ENCODE results near the gene ABLIM2.

Gene ABLIM2

DNA sequence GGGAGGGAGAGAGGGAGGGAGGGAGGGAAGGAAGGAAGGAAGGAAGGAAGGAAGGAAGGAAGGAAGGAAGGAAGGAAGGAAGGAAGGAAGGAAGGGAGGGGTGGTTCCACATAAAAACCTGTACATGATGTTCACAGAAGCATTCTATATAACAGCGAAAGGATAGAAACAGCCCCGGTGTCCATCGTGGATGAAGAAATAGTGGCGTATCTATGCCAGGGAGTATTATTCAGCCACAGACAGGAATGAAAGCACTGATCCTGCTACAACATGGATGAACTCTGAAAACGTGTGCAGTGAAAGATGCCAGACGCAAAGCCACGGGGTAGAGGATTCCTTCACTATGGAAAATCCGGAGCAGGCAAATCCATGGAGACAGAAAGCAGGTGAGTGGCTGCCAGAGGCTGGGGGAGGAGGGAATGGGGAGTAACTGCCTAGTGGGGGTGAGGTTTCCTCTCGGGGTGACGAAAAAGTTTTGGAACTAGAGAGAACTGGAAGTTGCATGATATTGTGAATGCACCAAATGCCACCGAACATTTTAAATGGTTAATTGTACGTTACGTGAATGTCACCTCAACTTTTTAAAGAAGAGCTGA lies 92.2 kb downstream of the ABLIM2 start:
- no peak for DNase-seq

DNA sequence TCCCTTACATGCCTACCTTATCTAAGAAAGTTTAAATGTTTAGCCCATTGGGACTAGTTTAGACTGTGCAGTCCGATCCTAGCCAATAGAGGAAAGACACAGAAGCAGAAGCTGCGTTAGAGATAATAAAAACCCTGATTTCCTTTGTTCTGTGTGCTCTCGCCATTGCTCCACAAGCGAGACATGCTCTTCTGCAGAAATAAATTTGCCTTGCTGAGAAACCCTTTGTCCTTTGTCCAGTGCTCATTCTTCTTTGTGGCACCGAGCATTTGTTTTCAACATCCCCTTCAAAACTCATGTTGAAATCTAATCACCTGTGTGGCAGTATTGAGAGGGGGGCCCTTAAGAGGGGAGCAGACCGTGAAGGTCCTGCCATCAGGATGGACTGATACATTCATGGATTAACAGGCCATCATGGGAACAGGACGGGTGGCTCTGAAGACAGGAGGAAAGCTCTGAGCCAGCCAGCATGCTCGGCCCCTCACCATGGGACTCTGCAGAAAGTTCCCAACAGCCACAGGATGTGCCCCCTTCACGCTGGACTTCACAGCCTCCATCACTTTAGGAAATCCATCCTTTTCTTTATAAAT lies 94.5 kb downstream of the ABLIM2 start:
- DNase-seq, result no peak

DNA sequence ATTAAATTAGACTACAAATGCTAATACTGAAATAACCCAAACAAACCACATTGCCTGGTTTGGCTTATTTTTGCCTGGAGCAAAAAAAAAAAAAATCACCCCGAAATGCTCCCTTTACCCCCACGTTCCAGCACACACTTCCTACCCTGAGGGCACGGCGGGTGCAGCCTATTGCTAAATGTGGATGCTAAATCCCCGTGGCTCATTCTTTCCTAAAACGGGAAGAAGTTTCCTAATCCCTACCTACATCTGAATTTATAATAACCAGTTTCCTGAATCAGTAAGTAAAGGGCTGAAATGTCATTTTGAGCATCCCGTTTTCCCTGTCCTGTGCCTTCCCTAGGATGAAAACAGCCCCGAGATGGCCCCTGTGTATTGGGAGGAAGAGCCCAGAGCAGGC lies 97.0 kb downstream of the ABLIM2 start:
- no peak for DNase-seq

DNA sequence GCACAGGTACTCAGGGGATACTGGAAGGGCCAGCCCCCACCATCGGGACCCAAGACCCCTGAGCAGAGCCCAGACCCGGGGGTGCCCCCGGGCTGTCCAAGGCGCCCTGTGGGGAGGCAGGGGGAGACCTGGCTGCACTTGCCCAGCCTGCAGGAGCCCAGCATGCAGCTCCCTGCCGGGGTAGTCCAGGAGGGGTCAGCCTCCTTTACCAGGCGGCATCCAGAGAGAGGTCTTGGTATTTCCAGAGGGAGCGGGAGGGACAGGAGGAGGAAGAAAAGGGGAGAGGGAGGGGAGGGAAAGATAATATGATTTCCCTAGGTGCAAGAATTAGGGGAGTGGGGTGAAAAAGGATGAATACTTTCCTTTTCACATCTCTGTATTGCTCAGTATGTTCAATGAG lies 97.5 kb downstream of the ABLIM2 start:
- no peak for DNase-seq

DNA sequence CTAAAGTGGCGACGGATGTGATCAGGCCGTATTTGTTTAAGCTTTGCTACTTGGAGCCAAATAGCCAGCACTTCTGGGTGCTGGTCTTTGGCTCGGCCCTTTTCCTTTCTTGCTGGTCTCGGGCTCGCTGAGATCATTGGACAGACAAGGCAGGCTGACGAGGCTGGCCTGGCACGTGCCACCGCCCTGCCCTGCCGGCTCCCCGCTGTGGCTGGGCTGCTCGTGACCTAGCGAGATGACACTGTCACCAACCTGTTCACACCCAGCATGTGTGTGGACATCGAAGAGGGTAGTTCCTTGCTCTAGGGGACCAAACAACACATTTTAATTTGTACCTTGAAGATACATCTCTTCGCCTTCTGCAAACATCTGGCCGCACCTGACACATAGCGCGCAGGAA lies 98.0 kb downstream of the ABLIM2 start:
- no peak for DNase-seq

DNA sequence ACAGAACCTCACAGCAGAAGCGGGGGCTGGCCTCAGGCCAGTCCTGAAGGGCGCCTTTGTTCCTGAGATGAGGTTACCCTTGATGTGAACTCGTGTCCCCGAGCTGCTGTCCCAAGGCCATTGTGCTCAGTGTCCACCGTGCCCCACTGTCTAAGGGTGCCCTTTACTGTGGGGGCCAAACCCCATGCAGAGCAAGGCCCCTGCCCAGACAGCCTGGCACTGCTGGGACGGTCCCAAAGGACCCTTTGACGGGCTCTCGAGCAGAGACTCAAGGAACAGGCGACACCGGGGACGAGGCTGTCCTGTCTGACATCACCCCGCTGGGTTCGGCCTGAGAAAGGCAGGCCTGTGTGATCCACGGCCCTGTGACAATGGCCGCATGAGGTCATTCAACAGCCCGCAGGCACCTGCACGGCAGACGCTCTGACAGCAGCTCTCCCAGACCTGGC lies 100.6 kb downstream of the ABLIM2 start:
- no peak for DNase-seq

DNA sequence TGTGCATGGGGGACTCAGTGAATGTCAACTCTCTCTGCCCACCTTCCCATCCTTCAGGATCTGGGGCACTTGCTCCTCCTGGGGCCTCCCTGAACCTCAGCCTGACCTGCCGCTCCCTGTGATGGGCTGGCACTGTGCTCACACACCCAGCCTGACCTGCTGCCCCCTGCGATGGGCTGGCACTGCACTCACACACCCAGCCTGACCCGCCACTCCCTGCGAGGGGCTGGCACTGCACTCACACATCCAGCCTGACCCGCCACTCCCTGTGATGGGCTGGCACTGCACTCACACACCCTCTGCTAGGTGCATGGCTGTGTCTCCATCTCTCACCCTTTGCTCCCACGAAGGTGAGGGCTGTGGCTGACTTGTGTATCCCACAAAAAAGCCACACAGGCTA lies 103.4 kb downstream of the ABLIM2 start:
- DNase-seq, result no peak

DNA sequence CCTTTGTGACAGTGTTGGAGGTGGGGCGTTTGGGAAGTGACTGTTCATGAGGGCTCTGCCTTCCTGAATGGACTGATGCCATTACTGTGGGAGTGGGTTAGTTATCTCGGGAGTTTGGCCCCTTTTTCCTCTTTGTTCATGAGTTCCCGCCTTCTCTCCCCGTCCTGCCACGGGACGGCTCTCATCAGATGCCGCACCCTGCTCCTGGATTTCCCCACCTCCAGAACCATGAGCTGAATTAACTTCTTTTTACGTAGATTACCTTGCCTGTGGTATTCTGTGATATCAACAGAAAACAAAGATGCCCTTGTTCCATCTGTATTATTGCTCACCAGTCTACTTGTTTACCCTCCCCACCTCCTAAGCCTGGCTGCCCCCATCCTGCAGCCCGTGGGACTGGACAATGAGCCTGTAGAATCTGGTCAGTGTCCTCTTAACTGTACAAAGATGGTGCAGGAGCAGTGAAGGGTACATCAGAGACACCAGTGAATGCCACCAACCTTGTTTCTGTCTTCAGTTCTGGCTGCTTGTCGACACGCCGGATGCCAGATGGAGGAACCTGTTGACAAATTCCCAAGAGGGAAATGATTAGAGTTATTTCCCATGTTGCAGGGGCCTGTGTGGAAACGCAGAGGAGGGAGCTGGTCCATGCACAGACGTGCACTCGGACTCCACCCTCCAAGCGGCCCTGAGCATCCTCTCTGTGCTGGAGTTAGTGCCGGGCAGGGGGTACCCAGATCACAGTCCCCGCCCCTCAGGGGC lies 104.7 kb downstream of the ABLIM2 start:
- DNase-seq, result no peak

DNA sequence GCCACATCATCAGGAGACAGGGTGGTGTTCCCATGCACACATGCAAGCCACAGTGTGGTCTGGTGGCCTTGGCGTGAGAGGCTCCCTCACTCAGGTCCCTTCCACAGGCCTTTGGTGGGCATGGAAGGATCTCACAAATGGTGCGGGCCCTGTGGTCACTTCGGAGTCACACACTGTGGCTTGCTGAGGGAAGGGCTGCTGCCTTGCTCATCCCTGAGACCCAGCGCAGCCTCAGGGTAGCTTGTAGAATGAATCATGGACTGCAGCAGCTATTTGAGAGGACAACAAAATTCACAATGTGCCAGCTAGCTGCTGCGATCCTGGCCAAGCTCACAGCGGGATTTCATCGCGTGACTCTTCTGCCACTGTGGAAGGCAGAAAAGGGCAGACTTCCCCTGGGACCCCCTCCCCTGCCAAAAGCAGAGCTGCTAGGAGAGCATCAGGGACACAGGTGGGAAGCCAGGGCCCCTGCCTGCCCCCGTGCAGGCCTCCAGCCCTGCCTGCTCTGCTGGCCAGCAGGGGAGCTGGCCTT lies 106.4 kb downstream of the ABLIM2 start:
- no peak for DNase-seq

DNA sequence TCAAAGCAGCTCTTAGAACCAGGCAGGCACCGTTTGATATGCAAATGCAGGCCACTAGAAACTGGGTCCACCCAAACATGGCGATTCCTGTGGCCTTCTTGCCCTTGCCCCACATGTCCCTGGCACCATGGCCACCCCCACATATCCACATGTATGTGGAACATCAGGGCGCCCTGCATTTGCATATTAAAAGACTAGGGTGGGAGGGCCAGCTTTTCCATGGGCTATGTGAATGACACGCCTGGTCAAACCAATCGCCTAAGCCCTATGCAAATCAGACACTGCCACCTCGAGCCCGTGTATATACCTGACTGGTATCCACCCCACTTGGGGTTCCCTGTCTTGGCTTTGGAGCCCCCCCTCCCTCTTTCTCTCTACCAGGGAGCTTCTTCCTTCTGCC lies 107.0 kb downstream of the ABLIM2 start:
- no peak for DNase-seq

DNA sequence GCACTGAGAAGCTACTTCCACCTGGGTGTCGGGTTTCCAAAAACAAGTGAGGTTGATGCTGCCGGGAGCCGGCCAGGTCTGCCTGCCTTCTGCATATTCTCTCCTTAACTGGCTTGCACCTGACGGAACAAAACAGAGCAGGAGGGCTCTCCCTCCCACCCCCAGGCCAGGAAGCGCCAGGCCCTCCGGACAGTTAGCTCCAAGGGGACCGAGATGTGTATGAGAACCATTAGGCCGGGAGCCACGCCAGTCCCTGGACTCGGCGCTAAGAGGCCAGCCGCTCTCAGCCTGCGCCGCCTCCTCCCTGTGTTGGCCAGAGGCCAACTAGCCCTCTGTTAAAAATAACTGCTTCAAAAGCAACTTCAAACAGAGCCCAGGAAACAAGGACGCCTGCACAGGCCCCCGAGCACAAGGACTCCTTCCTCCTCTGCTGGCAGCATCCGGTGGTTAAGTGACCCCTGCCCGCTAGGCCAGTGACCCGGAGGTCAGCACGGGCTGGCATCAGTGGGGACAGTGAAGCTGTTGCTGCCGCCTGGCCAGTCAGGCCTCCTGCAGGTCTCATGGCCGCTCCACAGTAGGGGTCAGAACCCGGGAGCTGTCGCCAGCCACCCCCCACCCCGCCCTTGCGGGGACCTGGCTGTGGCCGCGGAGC lies 107.9 kb downstream of the ABLIM2 start:
- DNase-seq, result no peak

DNA sequence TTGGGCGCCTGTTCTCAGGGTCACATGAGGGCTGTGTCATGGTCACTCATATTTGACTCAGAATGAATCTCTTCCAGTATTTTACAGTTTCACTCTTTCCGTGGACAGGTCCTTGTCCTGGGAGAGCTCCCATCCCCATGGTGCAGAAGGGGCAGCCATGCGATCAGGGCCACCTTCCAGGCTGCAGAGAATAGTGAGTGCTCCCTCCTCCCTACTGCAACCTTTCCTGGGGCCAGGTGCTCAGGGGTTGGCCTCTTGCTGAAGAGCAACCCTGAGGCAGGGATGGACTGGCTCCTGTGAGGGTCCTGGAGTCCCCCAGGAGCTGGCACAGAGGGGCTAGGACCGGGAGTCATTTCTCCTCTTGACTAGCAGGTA lies 108.4 kb downstream of the ABLIM2 start:
- DNase-seq, result no peak

DNA sequence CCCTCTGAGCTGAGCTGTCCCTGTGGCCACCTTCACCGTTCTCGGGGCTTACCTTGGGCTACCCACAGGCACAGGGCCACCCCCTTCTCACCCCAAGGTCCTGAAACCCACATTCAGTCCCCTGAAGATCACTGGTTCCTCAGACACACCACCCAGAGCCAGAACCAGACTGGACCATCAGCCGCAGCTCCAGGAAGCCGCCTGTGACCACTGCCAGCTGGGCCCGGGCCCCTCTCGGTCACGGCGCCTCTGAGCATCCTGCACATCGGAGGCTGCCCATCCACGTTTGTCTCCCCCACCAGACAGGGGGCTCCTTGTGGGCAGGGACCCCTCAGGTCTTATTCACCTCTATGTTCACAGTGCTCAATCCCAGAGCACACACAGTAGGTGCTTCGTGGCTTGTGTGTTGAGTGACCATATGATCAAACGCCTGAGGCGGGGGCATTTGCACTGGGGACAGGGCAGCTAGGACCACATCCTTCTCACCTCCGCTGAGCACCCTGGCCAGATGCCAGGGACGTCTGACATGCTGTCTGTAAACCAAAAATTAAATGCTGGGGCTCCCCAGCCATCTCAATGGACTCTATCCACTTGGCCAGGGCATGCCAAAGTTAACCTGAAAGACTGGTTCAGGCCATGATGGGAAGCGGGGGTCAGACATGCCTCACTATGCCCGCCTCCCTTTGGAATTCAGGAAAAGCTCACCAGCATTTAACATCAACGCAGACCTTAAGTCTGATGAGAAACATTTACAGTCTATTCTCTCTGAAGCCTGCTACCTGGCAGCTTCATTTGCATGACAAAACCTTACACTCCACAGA lies 109.5 kb downstream of the ABLIM2 start:
- no peak for DNase-seq

DNA sequence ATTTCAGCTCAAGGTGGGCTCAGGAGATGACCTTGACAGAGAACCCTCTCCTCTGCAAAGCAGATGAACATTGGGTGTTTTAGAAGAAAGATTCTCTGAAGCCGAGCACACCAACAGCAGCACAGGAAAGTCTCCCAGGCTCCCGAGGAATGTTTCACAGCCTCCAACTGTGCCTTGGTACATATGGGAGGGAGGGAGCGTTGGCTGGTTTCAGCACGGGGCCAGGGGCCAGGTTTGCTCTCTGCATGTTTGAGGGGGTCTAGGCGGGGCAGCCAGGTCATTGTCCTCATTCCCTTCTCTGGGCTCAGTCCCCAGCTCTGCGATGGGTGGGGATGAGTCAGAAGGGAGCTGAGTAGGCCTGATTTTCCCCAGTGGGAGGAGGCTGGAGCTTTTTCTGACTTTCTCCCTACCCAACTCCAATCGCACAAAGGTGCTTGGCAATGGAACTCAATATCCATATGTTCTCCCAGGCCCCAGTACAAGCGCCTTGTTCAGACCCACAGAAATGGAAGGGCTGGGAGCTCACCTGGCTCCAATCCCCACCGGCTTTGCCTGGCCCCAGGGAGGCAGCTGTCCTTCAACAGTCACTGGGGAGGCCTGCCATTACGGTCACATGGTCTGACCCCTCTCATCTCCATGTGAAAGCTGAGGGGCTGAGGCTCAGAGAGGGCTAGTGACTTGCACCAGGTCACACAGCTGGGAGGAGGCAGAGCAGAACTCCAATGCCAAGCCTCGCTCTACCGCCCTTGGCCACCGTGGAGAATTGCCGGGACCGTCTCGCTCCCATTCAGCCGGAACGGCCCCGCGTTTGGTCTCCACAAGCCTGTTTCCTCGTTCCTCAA lies 110.6 kb downstream of the ABLIM2 start:
- DNase-seq, result no peak

DNA sequence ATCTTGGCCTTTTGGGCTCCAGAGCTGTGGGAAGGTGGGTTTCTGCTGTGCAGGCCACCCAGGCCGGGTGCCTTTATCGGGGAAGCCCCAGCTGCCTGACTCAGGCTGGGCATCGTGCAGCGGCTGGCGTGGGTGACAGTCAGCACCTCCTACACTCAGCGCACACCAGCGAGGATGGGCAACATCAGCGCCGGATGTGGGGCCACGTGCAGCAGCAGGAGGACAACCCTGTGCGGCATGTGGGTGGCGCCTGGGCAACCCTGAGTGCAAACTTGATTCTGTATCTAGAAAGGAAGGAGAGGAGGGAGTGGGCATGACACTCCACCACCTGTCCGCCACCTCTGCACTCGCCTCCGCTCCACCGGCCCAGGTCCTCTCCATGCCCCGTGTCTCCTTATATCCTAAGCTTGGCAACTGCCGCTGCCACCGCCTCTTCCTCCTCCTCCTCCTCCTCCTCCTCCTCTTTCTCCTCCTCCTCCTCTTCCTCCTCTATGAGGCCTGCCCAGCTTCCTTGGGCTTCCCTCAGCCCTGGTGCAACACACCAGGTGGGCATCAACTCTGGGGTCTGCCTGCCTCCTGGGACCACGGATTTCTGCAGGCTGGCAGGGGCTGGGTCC lies 111.6 kb downstream of the ABLIM2 start:
- DNase-seq, result peak; percentile 24

DNA sequence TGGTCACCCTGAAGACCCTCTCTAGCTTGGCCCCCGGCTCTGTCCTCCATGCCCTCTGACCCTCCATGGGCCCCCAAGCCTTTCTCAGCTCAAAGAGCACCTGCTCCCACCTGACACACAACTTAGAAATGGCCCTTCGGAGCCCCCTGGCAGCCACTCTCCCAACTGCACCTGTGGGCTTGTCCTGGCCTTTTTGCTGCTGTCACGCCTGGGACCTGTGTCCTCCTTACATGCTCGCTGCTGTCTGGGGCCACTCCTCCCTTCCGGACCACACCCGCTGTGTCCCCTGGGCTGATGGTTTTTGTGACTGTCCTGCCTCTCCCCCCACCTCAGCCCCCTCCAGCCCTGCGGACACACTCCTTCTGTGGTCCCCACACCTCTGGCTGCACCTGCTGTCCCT lies 112.7 kb downstream of the ABLIM2 start:
- no peak for DNase-seq

DNA sequence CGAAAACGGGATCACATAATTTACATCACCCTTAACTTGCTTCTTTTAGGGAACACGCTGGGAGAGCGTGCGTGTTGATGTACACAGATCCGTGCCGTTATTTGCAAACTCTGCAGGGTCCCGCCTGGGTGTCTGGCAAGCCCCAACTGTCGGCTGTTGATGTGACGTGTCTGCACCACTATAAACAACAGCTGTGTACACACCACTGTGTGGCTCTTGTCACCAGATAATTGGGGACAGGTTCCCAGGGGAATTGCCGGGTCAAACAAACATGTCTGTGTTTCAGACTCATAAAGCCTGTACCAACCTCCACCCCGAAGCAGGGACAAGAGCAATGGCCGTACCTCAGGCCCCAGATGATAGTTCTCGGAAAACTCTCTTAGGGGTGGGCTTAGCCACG lies 113.9 kb downstream of the ABLIM2 start:
- DNase-seq, result no peak

DNA sequence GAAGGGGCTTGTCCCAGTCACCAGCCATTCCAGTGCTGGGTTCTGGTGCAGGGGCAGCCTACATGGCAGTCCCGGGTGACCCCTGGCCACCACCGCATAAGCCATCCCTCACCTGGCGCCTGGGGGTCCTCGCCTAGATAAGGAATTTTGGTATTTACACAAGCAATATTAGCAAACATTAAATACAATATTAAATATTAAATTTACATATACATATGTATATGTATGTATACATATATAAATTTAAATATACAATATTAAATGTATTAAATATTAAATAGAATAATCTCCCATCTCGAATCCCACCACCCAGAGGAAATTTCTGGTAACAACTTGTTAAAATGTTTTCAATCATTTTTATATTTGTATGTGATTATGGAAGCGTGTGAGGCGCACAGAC lies 114.4 kb downstream of the ABLIM2 start:
- DNase-seq, result no peak

DNA sequence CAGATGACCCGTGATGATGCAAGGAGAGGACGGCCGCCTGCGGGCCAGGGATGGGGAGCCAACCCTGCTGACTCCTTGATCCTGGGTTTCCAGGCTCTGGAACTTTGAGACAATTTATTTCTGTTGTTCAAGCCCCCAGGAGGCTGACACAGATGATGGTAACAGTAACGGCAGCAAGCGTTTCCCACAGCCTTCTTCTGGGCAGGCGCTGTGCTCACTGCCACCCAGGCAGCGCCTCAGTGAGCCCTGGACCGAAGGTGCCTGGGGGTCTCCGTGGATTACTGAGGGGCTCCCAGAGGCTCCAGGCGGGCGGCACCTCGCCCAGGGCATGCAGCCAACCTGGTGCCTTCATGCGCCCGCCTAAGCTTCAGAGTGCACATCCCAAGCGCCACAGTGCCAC lies 115.0 kb downstream of the ABLIM2 start:
- no peak for DNase-seq

DNA sequence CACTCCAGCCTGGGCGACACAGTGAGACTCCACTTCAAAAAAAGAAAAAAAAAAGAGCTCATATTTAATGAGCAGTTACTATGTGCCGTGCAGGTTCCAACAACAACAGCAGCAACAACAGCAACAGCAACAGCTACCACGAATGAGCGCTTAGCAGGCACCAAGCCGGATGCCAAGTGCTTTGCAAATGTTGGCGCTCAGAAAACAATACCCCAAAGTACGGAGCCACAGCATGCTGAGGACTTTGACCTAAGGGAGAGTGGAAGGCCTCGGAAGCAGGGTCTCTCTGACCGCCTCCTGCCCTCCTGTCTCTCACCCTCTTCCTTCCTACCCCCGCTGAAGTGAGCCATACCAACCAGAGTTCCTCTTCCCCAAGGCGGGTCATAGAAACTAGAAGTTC lies 116.7 kb downstream of the ABLIM2 start:
- no peak for DNase-seq

DNA sequence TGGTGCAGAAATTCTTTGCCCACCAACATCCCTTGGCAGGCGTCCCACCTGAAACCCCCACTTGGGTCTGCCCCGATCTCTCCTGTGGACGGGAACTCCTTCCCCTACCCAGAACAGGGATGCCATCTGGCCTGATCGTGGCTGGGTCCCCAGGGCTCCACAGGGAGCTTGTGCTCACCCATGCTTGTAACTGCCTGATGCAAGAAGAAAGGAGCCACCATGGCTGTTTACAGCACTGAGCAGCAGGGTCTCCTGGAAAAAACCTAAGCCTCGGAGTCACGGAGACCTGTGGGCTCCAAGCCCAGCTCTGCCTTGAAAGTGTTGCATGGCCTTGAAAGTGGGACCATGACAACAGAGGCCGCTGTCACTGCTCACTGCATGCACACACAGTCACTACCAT lies 117.4 kb downstream of the ABLIM2 start:
- no peak for DNase-seq

Measured in activated gamma-delta T cell (primary cell).